Heart right ventricle (tissue), 16 donors: Measurements from ENCODE around the gene RAD51B. TPM values are rescaled to one million over a fixed set of nuclear protein-coding genes. Genes with fewer than 3 reads are reported as not detected.

Source experiments
- ATAC-seq, 8 donors: fragments of 200-7000 bp; cut with Tn5 transposase; one replicate each; pipeline ENCODE4 v1.9.1; 2020; ENCODE audit warnings: mild to moderate bottlenecking in 8 of 8, moderate library complexity in 8 of 8, moderate number of reproducible peaks in 1 of 8
- DNase-seq, 2 donors: peaks; one replicate each; pipeline ENCODE4 v3.0.0-alpha.2; 2020
- H3K27ac ChIP-seq, 10 donors: fragments of 200-600 bp; sonication (generic) in 2 of 10; one replicate each; pipeline versions ENCODE4 v1.5.0 to v1.8.0; 2020 to 2022; ENCODE audit warnings: mild to moderate bottlenecking in 3 of 10
- H3K27me3 ChIP-seq, 7 donors: fragments of 200-600 bp; one replicate each; pipeline ENCODE4 v1.8.0; 2021 to 2022; ENCODE audit warnings: mild to moderate bottlenecking in 2 of 7
- H3K36me3 ChIP-seq, 9 donors: fragments of 200-600 bp; sonication (generic) in 1 of 9; one replicate each; pipeline versions ENCODE4 v1.5.0 to v1.8.0; 2020 to 2022; ENCODE audit warnings: mild to moderate bottlenecking in 2 of 9
- H3K4me1 ChIP-seq, 9 donors: fragments of 200-600 bp; sonication (generic) in 1 of 9; one replicate each; pipeline versions ENCODE4 v1.5.0 to v1.8.0; 2020 to 2022; ENCODE audit warnings: mild to moderate bottlenecking in 4 of 9
- H3K4me3 ChIP-seq, 10 donors: fragments of 200-600 bp; sonication (generic) in 2 of 10; one replicate each; pipeline versions ENCODE4 v1.5.0 to v1.8.0; 2020 to 2022; ENCODE audit warnings: mild to moderate bottlenecking in 7 of 10, moderate library complexity in 2 of 10
- H3K9me3 ChIP-seq, 11 donors: fragments of 200-600 bp in 10 of 11; sonication (generic) in 2 of 11; one replicate each; pipeline versions ENCODE4 v1.5.0 to v1.8.0; 2013 to 2022; ENCODE audit warnings: mild to moderate bottlenecking in 2 of 11, control low read depth in 1 of 11, moderate library complexity in 1 of 11
- CTCF ChIP-seq, 9 donors: fragments of 200-600 bp; sonication (generic) in 2 of 9; IDR thresholded peaks; one replicate each; pipeline versions ENCODE4 v1.5.0 to v1.8.0; 2021 to 2022; ENCODE audit warnings: antibody characterized with exemption in 9 of 9, mild to moderate bottlenecking in 5 of 9, moderate library complexity in 1 of 9
- WGBS, 2 donors: extraction: QIAGEN DNeasy Blood & Tissue Kit; methylation state at CpG; one replicate each; pipeline ENCODE4 v1.1.7; 2013; ENCODE audit warnings: inconsistent platforms in 1 of 2; 5-methylcytosine and 5-hydroxymethylcytosine counted together
- intact Hi-C, 10 donors: fragments of 100-400 bp; cut with DNase I; formaldehyde crosslinking; loops; one replicate each; pipeline versions ENCODE4 v1.11.1 to v1.14.2; 2022
- polyA plus RNA-seq, 2 donors: library from polyadenylated mRNA; stranded (reverse); fragments of 200-250 nt; gene quantifications; one replicate each; pipeline ENCODE4 v1.2.3, GENCODE V29; 2013
- total RNA-seq, 10 donors: library from RNA; stranded (reverse); fragmentation: NEBNext Ultra II Directional in 3 of 10; extraction: Animal tissue kit (Norgen Biotek cat#: 25700) in 3 of 10; gene quantifications; one replicate each; pipeline versions ENCODE4 v1.2.1 to v1.2.4, GENCODE V29; 2021 to 2023
- donor health status: Arrhythmogenic right ventricular cardiomyopathy.
- donor health status: ischemic (EF 13 %, LVEDD 7.1; RV severe dilation, severe dysfunction).
- donor health status: healthy with polysubstance abuse.
- donor health status: DM: no; HTN: yes; CAD: no.
- donor health status: DM: no; HTN: no; CAD: no.
- donor health status: ischemic (EF 25% LVEDD 6.9; RV normal size, moderate dysfunction).
- donor health status: ischemic (EF 25% LVEDD 5.7; RV mildly dilated, moderate dysfunction).
- donor health status: healthy.
- donor health status: DM: yes; HTN: yes; CAD: no.
- donor health status: Ischemic cardiomyopathy.
- donor health status: ischemic (EF 35%, LVEDD 5.7; RV mildly dilated, moderate dysfunction).
- donor health status: nonischemic (EF 11% LVEDD 7.7; RV severe dilation, severe dysfunction).
- donor health status: DM: yes; HTN: yes; CAD: no.
- donor health status: PGD.
- donor health status: ischemic (EF 29% LVEDD 5.4; RV normal size, mild dysfunction).
- donor health status: nonischemic (EF 23%, LVEDD 6.1; RV moderate dilation, normal function).

RAD51B gene
- total and polyA plus RNA-seq, 12 donors = 0.88 to 8.6 (median 3.5) TPM

DNA sequence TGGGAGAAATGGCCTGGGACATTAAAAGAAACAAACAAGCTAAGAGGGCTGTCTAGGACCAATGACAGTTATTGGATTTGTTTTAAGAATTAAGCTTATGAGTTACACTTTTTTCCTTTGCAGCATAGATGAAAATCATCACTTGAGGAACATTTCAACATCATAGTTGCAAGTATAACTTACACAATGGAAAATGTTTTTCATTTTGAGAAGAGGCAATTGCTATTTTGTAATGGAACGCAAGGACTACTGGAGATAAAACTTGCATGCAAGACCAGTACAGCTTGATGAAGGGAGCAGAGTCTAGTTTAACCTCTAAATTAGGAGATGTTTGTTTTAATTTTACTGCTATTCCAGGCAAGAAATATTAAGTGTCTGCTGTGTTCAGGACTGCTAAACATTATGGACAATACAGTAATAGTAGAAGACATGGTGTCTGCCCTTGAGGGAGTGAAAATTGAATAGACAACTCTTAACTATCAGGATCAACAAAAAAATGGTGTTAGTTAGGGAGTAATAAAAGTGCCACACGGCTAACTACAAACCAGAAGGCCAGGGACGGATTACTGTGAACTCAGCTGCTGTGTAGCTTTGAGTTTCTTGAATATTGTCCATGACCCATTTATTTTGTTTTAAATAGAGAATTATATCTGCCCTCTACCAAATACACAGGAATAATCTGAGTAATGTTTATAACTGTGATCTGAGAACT is 374.5 kb downstream of the RAD51B start:
- intact Hi-C loops = no loop called here
- H3K9me3 ChIP-seq = no peaks in the 10 kb centered on the region
- no peaks in the 10 kb centered on the region for H3K27me3 ChIP-seq
- TF ChIP-seq CTCF (IDR thresholded peaks at IDR 0.05) = no peak
- no peak overlapping the region for H3K4me3 ChIP-seq
- peak in 2 of 8 donors; percentile 12 to 33 for ATAC-seq
- peaks cover 0 to 15% (median 5%) of the 10 kb centered on the region in 9 donors for H3K4me1 ChIP-seq
- WGBS, 2 donors = 80% methylated on average over 3 of the region's 3 CpGs
- no peak for DNase-seq
- peak overlapping the region in 1 of 10 donors; percentile 29 for H3K27ac ChIP-seq
- H3K36me3 ChIP-seq = no peaks in the 10 kb centered on the region

GRCh38 chr14:68195126-68195525 is 375.5 kb downstream of the RAD51B start:
- WGBS, 2 donors = 76 to 77% methylated on average over 1 of the region's 1 CpG
- no peaks in the 10 kb centered on the region for H3K27me3 ChIP-seq
- H3K27ac ChIP-seq = no peak overlapping the region
- ATAC-seq (no peak), DNase-seq (no peak)
- TF ChIP-seq CTCF (IDR thresholded peaks at IDR 0.05) = no peak
- H3K4me1 ChIP-seq = peaks cover 0 to 25% (median 14%) of the 10 kb centered on the region in 9 donors
- H3K36me3 ChIP-seq = no peaks in the 10 kb centered on the region
- no peaks in the 10 kb centered on the region for H3K9me3 ChIP-seq
- H3K4me3 ChIP-seq = no peak overlapping the region
- intact Hi-C loops = no loop called here

- H3K4me1 ChIP-seq = peaks cover 0 to 36% (median 16%) of the 10 kb centered on the region in 9 donors
- H3K9me3 ChIP-seq = no peaks in the 10 kb centered on the region
- no peak for TF ChIP-seq CTCF (IDR thresholded peaks at IDR 0.05)
- H3K27me3 ChIP-seq = no peaks in the 10 kb centered on the region
- peak overlapping the region; percentile 47 to 86 (median 64) for H3K27ac ChIP-seq
- intact Hi-C loops = no loop called here
- ATAC-seq (peak in 6 of 8 donors; percentile 40 to 87 (median 68)), DNase-seq (no peak)
- 74 to 76% methylated on average over 3 of the region's 3 CpGs for WGBS, 2 donors
- no peak overlapping the region for H3K4me3 ChIP-seq
- no peaks in the 10 kb centered on the region for H3K36me3 ChIP-seq
Observed at GRCh38 chr14:68198713-68199495, 379.3 kb downstream of the RAD51B start.

GRCh38 chr14:68199554-68200151 is 380.1 kb downstream of the RAD51B start:
- peak in 3 of 9 donors; percentile 33 to 44 (median 34) for TF ChIP-seq CTCF (IDR thresholded peaks at IDR 0.05)
- peak overlapping the region in 1 of 10 donors; percentile 1 for H3K4me3 ChIP-seq
- WGBS, 2 donors = 44 to 57% methylated on average over 8 of the region's 8 CpGs
- intact Hi-C loops = no loop called here
- H3K27me3 ChIP-seq = no peaks in the 10 kb centered on the region
- DNase-seq (peak; percentile 16 to 62), ATAC-seq (peak; percentile 61 to 93 (median 86))
- peaks cover 0 to 31% (median 16%) of the 10 kb centered on the region in 9 donors for H3K4me1 ChIP-seq
- H3K27ac ChIP-seq = peak overlapping the region; percentile 47 to 86 (median 64)
- no peaks in the 10 kb centered on the region for H3K36me3 ChIP-seq
- no peaks in the 10 kb centered on the region for H3K9me3 ChIP-seq
